Measurements from ENCODE around the gene TNFSF18.

DNA sequence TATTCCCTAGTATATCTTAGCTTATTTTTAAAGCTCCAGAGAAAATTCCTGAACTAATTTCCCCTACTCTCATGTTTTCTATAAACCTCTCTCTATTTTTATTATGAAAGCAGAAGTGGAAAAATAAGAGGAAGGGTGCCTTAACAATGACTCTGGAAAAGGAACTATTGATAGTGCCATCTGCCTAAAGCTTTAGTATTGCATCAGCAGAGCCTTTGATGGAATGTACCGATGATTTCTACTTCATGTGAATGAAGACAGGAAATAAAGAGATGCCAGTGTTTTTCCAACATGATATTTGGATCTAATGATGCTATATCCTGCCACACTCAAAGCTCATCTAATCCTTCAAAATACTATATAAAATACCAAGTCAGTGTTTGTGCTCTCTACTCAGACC is 35.1 kb downstream of the TNFSF18 start:
- TF ChIP-seq TEAD4 (CRISPR knock-in tag; IDR thresholded peaks at IDR 0.05) (no peak), ELF4 (CRISPR knock-in tag; IDR thresholded peaks at IDR 0.05; ENCODE audit: low read depth) (no peak), EMX1 (CRISPR knock-in tag; IDR thresholded peaks at IDR 0.05) (no peak), CREB1 (CRISPR knock-in tag; IDR thresholded peaks at IDR 0.05) (no peak), CBFB (CRISPR knock-in tag; IDR thresholded peaks at IDR 0.05; ENCODE audit: low read depth) (no peak), SMAD3 (CRISPR knock-in tag; IDR thresholded peaks at IDR 0.05; ENCODE audit: borderline replicate concordance) (no peak), KAT7 (CRISPR knock-in tag; IDR thresholded peaks at IDR 0.05; ENCODE audit: borderline replicate concordance) (no peak)
- TF ChIP-seq, protein P1, sequence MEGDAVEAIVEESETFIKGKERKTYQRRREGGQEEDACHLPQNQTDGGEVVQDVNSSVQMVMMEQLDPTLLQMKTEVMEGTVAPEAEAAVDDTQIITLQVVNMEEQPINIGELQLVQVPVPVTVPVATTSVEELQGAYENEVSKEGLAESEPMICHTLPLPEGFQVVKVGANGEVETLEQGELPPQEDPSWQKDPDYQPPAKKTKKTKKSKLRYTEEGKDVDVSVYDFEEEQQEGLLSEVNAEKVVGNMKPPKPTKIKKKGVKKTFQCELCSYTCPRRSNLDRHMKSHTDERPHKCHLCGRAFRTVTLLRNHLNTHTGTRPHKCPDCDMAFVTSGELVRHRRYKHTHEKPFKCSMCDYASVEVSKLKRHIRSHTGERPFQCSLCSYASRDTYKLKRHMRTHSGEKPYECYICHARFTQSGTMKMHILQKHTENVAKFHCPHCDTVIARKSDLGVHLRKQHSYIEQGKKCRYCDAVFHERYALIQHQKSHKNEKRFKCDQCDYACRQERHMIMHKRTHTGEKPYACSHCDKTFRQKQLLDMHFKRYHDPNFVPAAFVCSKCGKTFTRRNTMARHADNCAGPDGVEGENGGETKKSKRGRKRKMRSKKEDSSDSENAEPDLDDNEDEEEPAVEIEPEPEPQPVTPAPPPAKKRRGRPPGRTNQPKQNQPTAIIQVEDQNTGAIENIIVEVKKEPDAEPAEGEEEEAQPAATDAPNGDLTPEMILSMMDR (IDR thresholded peaks at IDR 0.05) = no peak
- TF ChIP-seq, protein P2, sequence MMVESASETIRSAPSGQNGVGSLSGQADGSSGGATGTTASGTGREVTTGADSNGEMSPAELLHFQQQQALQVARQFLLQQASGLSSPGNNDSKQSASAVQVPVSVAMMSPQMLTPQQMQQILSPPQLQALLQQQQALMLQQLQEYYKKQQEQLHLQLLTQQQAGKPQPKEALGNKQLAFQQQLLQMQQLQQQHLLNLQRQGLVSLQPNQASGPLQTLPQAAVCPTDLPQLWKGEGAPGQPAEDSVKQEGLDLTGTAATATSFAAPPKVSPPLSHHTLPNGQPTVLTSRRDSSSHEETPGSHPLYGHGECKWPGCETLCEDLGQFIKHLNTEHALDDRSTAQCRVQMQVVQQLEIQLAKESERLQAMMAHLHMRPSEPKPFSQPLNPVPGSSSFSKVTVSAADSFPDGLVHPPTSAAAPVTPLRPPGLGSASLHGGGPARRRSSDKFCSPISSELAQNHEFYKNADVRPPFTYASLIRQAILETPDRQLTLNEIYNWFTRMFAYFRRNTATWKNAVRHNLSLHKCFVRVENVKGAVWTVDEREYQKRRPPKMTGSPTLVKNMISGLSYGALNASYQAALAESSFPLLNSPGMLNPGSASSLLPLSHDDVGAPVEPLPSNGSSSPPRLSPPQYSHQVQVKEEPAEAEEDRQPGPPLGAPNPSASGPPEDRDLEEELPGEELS (CRISPR knock-in tag; IDR thresholded peaks at IDR 0.05) = no peak
- TF ChIP-seq, protein P3, sequence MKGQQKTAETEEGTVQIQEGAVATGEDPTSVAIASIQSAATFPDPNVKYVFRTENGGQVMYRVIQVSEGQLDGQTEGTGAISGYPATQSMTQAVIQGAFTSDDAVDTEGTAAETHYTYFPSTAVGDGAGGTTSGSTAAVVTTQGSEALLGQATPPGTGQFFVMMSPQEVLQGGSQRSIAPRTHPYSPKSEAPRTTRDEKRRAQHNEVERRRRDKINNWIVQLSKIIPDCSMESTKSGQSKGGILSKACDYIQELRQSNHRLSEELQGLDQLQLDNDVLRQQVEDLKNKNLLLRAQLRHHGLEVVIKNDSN (CRISPR knock-in tag; IDR thresholded peaks at IDR 0.05) = no peak
- TF ChIP-seq, protein P4, sequence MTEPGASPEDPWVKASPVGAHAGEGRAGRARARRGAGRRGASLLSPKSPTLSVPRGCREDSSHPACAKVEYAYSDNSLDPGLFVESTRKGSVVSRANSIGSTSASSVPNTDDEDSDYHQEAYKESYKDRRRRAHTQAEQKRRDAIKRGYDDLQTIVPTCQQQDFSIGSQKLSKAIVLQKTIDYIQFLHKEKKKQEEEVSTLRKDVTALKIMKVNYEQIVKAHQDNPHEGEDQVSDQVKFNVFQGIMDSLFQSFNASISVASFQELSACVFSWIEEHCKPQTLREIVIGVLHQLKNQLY (CRISPR knock-in tag; IDR thresholded peaks at IDR 0.05) = no peak
